Panc1 (cell line): ENCODE data around the gene OR5A1.

Source experiments
- POLR2AphosphoS5 ChIP-seq: IDR thresholded peaks from 2 replicates; pipeline ENCODE4 v1.6.1; 2012; ENCODE audit warnings: mild to moderate bottlenecking, low read depth, low read length, moderate library complexity
- REST ChIP-seq, 2 experiments: IDR thresholded peaks; 2 replicates each; pipeline ENCODE4 v1.6.1; 2011 to 2012; ENCODE audit warnings: low read depth in 2 of 2, control low read depth in 1 of 2, low read length in 1 of 2, mild to moderate bottlenecking in 1 of 2, moderate library complexity in 1 of 2; ENCODE audit not compliant: insufficient read depth in 1 of 2
- SIN3A ChIP-seq: IDR thresholded peaks from 2 replicates; pipeline ENCODE4 v1.6.1; 2012; ENCODE audit warnings: low read depth, mild to moderate bottlenecking, low read length, moderate library complexity, borderline replicate concordance; ENCODE audit not compliant: insufficient read depth
- TF ChIP-seq, protein P1 (sequence below): fragments of 450-650 bp; IDR thresholded peaks from 2 replicates; pipeline ENCODE4 v1.5.1; 2017; ENCODE audit warnings: mild to moderate bottlenecking

GRCh38 chr11:59429924-59430516, 6.2 kb upstream of the OR5A1 start:
- TF ChIP-seq, protein P1, sequence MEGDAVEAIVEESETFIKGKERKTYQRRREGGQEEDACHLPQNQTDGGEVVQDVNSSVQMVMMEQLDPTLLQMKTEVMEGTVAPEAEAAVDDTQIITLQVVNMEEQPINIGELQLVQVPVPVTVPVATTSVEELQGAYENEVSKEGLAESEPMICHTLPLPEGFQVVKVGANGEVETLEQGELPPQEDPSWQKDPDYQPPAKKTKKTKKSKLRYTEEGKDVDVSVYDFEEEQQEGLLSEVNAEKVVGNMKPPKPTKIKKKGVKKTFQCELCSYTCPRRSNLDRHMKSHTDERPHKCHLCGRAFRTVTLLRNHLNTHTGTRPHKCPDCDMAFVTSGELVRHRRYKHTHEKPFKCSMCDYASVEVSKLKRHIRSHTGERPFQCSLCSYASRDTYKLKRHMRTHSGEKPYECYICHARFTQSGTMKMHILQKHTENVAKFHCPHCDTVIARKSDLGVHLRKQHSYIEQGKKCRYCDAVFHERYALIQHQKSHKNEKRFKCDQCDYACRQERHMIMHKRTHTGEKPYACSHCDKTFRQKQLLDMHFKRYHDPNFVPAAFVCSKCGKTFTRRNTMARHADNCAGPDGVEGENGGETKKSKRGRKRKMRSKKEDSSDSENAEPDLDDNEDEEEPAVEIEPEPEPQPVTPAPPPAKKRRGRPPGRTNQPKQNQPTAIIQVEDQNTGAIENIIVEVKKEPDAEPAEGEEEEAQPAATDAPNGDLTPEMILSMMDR = peak; percentile 82; the same call in 1 of the 2 replicates
- TF ChIP-seq POLR2AphosphoS5 (no peak), REST (IDR thresholded peaks at IDR 0.05; ENCODE audit: insufficient read depth in 1 of 2, low read depth in 2 of 2, low read length in 1 of 2) (no peak), SIN3A (no peak)
